ENCODE data around the gene JAKMIP1. TPM values are rescaled to one million over a fixed set of nuclear protein-coding genes. Genes with fewer than 3 reads are reported as not detected.

The JAKMIP1 gene
- total and polyA plus RNA-seq, 2 of the 13 experiments (the other 11 are each of a cell fraction or from before 2014, with no cell fraction given), result not detected

GRCh38 chr4:6123116-6123515, 77.2 kb downstream of the JAKMIP1 start (continued):
- no peak for TF ChIP-seq ATRX (CRISPR knock-in tag; IDR thresholded peaks at IDR 0.05; ENCODE audit: borderline replicate concordance)

GRCh38 chr4:6122496-6122895, 77.9 kb downstream of the JAKMIP1 start:
- H3K4me3 ChIP-seq (replicated peaks in 1 of 3; ENCODE audit: insufficient read depth in 1 of 3, low read depth in 2 of 3, low read length in 3 of 3), result no peak overlapping the region
- 13% methylated on average over 5 of the region's 6 CpGs for WGBS (ENCODE audit: low lambda C conversion rate)
- ChIA-PET POLR2A (no interaction called here), CTCF (ENCODE audit: low intra/inter-chr PET ratio, low total read pairs) (no interaction called here)
- H3K36me3 ChIP-seq (replicated peaks in 1 of 2; ENCODE audit: control insufficient read depth in 1 of 2, insufficient read depth in 2 of 2, low read length in 2 of 2), result no peaks in the 10 kb centered on the region
- no peak overlapping the region for H3K4me2 ChIP-seq (ENCODE audit: low read depth, low read length)
- no peak for ATAC-seq
- FAIRE-seq, result no peak
- peaks cover 0 to 8% of the 10 kb centered on the region in 2 experiments; a peak in 2 of 5 replicates for H3K27me3 ChIP-seq (ENCODE audit: control insufficient read depth in 1 of 2, insufficient read depth in 2 of 2, low read length in 2 of 2)
- H3K9me3 ChIP-seq (ENCODE audit: low read length), result no peaks in the 10 kb centered on the region
- no peak overlapping the region for H3K9ac ChIP-seq (ENCODE audit: insufficient read depth, low read depth, low read length)
- intact Hi-C loops (cut with micrococcal nuclease; ENCODE audit: unreplicated experiment) (no loop called here), in situ Hi-C loops (cut with HindIII; ENCODE audit: extremely low pct_ligation_motif_present, low pct_unique_long_range_greater_than_20kb) (no loop called here)
- no peak overlapping the region for H2AFZ ChIP-seq (ENCODE audit: low read length)
- no peak overlapping the region for H3K27ac ChIP-seq (ENCODE audit: extremely low read length, insufficient read depth, low read length)
- H3K4me1 ChIP-seq (ENCODE audit: insufficient read depth, low read length), result no peaks in the 10 kb centered on the region
- BruUV-seq (replicated peaks), result no TSS peak
- DNase-seq (ENCODE audit: low spot score), result no peak
- H3K79me2 ChIP-seq (ENCODE audit: insufficient read depth, low read length), result no peaks in the 10 kb centered on the region
- TF ChIP-seq ZBTB3 (CRISPR knock-in tag; IDR thresholded peaks at IDR 0.05; ENCODE audit: borderline replicate concordance, low read depth) (no peak), GATAD2A (CRISPR knock-in tag; IDR thresholded peaks at IDR 0.05) (no peak), ZZZ3 (CRISPR knock-in tag; IDR thresholded peaks at IDR 0.05; ENCODE audit: borderline replicate concordance) (no peak), KLF12 (CRISPR knock-in tag; IDR thresholded peaks at IDR 0.05; ENCODE audit: borderline replicate concordance) (no peak), CCDC6 (CRISPR knock-in tag; IDR thresholded peaks at IDR 0.05) (no peak), MNT (IDR thresholded peaks at IDR 0.05) (no peak), LCORL (IDR thresholded peaks at IDR 0.05) (no peak), LCORL (CRISPR knock-in tag; IDR thresholded peaks at IDR 0.05) (no peak), TMF1 (CRISPR knock-in tag; IDR thresholded peaks at IDR 0.05; ENCODE audit: low read depth) (no peak), ZFP36 (IDR thresholded peaks at IDR 0.05; ENCODE audit: borderline replicate concordance, low read depth, low read length, partially characterized antibody) (no peak), FOXP1 (IDR thresholded peaks at IDR 0.05) (no peak), FOXP1 (CRISPR knock-in tag; IDR thresholded peaks at IDR 0.05) (no peak), ZNF230 (CRISPR knock-in tag; IDR thresholded peaks at IDR 0.05) (no peak), ZNF512 (CRISPR knock-in tag; IDR thresholded peaks at IDR 0.05) (no peak), NCOA1 (CRISPR knock-in tag; IDR thresholded peaks at IDR 0.05) (no peak), ZNF335 (CRISPR knock-in tag; IDR thresholded peaks at IDR 0.05) (no peak), ZNF3 (CRISPR knock-in tag; IDR thresholded peaks at IDR 0.05) (no peak), KMT2B (CRISPR knock-in tag; IDR thresholded peaks at IDR 0.05) (no peak), HNRNPUL1 (IDR thresholded peaks at IDR 0.05; ENCODE audit: low read depth, low read length) (no peak)
- no peaks in the 10 kb centered on the region for H4K20me1 ChIP-seq (ENCODE audit: insufficient read depth, low read length)
